Hematopoietic multipotent progenitor cell treated with erythropoietin and hydrocortisone succinate and interleukin-3 and kit ligand, for 4 days (in vitro differentiated cells): ENCODE data around the gene LRRC8D.

Source experiments
- DNase-seq: peaks from one replicate; pipeline ENCODE4 v3.0.0-alpha.2; 2015

Gene LRRC8D

GRCh38 chr1:89834083-89834704 is 13.4 kb downstream of the LRRC8D start:
- DNase-seq: no peak

DNA sequence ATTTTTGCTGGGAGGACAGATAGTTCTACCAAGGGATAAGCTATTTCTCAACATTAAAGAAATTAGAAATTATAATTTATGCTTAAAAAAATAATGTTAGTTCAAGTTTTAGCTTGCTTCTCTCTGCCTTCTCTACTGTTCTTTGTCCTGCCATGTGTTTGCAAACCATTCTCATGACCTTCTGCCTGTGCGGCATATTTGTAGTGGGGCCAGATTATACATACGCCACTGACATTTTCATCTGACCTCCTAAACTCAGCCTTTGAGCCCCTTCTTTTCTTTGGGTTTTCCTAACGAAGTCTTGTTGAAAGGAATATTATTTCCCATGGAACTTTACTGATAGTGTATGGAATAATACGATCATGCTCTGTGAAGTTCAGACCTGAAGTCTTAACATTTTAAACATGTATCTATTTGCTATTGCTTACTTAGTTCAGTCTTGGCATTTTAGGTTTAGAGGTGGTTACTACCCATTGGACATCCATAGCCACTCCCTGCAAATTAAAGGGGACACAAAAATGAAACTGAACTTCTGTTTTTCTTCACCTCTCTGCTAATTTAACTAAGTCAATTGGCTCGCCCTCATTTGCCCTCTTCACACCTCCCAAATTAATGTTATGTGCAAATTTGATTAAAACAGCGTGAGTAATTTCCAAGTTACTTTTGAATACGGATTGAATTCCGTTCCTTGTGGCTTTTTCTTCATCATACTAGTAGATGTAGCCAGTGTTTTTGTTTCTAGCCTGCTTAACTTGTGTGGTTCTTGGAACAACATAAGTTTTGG is 15.6 kb downstream of the LRRC8D start:
- DNase-seq: no peak

DNA sequence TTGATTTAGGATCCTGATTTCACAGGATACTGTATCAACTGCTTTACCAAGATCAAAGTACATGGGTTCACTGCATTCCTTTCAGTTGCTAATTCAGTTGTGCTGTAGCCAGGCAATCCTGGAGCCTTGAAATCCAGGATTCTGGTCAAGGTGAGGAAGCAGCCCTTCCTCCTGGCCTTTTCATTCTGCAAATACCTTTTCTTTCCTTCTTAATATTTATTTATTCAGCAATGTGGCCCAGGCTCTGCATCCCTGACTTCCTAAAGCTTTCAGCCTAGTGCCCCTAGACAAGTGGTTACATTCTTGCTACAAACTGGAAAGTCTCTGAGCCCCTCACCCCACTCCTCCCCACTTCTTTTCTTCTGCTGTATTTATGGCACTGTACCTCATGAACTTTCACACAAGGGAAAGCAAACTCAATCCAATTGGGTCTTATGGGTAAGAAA is 16.2 kb downstream of the LRRC8D start:
- DNase-seq: no peak

DNA sequence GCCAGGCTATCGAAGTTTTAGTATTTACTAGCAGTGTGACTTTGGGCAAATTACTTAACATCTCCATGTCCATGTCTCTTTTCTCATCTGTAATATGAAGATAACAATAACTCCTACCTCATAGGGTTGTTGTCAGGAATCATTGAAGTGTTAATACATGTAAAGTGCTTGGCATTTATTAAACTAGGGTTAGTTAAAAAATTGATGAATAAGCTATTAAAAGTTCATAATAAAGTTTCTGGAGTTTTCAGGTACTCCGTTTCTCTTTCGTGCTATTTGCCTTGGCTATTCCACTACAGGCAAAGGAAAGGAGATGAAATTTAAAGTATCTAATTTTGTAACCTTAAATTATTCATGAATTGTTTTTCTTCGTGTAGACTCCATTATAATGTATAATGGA is 16.7 kb downstream of the LRRC8D start:
- no peak for DNase-seq

DNA sequence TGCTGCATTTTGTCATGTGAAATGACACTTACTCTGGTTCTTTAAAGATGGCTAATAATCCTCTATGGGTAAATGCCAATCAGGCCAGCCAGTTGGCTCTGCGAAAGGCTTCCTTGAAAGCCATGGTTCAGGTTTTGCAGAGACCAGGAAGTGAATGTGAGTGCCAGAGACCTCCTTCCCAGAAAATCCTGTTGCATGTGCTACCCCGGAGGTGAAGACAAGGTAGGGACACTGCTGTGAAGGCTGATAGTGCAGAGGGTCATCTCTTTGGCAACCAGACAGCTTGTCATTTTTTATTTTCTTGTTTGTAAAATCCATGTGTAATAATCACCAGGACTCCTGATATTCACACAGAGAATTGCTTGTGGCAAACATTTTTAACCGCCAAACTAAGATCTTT is 18.7 kb downstream of the LRRC8D start:
- peak; percentile 28 for DNase-seq

DNA sequence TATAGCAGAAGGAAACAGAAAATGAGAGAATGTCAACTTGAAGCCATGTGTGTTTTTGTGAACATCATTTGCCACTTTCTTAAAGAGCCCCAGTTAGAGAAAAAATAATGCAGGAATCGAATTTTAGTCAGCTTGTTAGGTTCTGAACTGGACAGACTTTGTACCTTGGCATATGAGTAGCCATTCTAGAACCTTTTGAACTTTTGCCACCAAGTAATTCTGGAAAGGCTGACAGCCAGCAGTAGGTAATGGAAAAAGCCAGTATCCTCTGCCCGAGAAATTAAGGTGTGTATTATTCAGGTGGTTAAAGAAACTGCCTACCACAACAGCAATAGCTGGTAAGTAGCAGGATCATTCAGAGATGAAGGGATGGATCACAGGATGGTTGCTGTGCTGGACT is 20.7 kb downstream of the LRRC8D start:
- no peak for DNase-seq

- no peak for DNase-seq
These were observed 21.9 kb downstream of the LRRC8D start for GRCh38 chr1:89842567-89843272.

GRCh38 chr1:89843273-89844130 is 22.7 kb downstream of the LRRC8D start:
- DNase-seq: peak; percentile 91

- no peak for DNase-seq
These were observed 23.5 kb downstream of the LRRC8D start for GRCh38 chr1:89844241-89844807.

GRCh38 chr1:89844860-89845259 is 24.0 kb downstream of the LRRC8D start:
- no peak for DNase-seq

GRCh38 chr1:89847191-89847729 is 26.4 kb downstream of the LRRC8D start:
- peak; percentile 30 for DNase-seq

DNA sequence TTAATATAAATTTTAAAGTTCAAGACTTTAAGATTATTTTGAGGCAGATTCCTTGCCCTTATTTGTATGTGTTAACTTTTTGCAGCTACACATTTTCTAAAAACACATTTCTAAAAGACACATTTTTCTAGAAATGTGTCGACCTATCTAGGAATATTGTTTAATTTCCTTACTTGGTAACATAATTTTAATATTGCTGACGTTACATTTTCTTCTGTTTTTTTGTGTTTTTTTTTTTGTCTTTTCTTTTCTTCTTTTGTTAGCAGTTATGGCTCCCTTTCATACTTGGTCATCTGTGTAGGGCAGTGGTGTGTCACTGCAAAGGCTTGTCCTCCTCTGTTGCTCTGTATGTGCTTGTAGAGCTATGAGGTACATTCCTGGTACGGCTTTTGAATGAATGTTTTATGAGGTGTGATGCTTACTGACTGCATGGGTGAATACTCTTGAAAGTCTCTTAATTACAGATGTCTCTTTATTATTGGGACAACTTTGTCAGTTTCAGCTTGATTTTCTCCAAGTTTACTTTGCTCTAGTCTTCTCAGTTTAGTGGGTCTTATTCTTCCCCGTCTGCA is 30.1 kb downstream of the LRRC8D start:
- no peak for DNase-seq

DNA sequence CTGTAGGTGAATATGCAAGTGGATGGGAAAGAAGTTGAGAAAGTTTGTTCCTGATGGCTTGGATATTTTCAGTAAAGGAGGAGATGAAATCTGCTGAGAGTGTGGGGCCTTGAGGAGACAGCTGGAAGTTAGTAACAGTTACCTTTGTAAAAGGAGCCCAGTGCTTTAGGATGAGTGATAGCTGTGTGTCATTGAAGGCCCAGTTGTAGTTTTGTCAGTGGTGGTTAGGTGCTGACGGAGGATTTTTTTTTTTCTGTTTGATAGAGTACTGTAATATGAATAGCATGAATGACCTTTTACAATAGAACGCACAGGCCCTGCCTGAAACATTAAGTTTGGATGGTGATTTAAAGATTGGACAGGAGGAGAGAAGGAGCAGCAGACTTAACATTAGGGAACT is 33.3 kb downstream of the LRRC8D start:
- DNase-seq: no peak

GRCh38 chr1:89855413-89856123 is 34.7 kb downstream of the LRRC8D start:
- peak; percentile 49 for DNase-seq

- DNase-seq: no peak
These were observed 42.5 kb downstream of the LRRC8D start for GRCh38 chr1:89863165-89863830.

DNA sequence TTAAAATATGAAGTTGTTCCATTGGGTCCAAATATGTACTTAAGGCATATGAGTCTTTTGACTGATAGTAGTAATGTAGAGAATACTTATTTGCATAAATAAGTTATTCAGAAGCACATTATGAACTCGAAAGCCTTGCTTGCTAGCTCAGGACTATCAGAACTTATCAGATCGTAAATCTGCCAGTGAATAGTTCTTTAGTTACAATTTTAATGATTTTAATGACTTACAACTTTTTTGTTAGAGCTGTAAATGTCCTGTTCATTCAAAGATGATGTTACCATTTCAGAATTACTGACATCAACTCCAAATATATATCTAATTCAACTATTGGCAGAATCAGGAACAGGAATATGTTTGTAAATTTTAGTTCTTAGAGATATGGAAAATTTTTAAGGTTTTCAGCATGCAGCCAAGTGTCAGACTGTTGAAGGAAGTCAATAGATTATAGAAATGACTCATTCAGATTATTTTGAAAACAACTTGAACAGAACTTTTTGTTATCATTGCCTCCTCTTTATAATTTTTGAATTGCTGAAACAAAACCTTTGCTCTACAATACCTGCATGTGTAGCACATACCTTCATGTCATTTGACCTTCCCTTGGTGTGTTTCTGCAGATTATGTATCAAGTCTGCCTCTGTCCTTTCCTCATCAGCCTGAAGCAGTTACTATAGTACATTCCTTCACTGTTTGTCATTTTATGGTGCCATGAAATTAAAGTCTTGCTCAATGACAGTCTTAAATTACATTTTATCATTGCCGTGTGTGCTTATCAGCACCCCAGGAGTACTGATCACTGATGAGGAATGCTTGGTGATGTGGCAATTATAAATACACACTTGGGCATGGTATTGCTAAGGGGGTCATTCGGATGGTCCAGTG is 44.9 kb downstream of the LRRC8D start:
- no peak for DNase-seq

DNA sequence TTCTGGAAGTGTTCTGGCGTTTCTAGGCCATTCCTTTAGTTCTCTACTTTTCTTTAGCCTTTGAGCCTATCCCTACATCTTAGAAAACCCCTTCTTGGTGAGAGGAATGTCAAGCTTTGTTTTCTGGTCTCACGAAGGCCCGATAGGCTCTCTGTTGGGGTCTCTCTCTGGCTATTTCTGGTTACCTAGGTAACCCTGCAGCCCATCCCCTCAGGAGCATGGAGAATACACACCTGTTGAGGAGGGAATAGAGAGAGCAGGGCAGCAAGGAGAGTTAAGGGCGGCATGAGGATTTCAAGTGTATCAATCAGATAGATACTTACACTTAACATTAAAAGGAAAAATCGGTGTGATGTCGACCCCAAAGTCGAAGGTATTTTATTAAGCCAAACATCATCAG is 45.7 kb downstream of the LRRC8D start:
- DNase-seq: no peak

- no peak for DNase-seq
These were observed 50.2 kb downstream of the LRRC8D start for GRCh38 chr1:89870998-89871397.

GRCh38 chr1:89871768-89872473 is 51.1 kb downstream of the LRRC8D start:
- DNase-seq: no peak
